Duodenal mucosa (tissue), 2 donors: ENCODE data around the gene ABCA1.
"Not testable (repeated sequence)": the region's sequence is repeated elsewhere in the genome, so short reads cannot be mapped to it uniquely, and the experiment has no call there.

Experiments used
- H3K27ac ChIP-seq: one replicate; pipeline ENCODE4 v1.7.0; 2013; ENCODE audit warnings: low read depth, low read length
- H3K27me3 ChIP-seq, 2 donors: one replicate each; pipeline ENCODE4 v1.7.0; 2013; ENCODE audit warnings: low read length in 2 of 2, control low read depth in 1 of 2; ENCODE audit not compliant: insufficient read depth in 2 of 2, control insufficient read depth in 1 of 2
- H3K36me3 ChIP-seq, 2 donors: one replicate each; pipeline ENCODE4 v1.7.0; 2013; ENCODE audit warnings: low read length in 2 of 2, control low read depth in 1 of 2; ENCODE audit not compliant: insufficient read depth in 2 of 2, control insufficient read depth in 1 of 2
- H3K4me1 ChIP-seq, 2 donors: one replicate each; pipeline ENCODE4 v1.7.0; 2013; ENCODE audit warnings: low read length in 2 of 2, control low read depth in 1 of 2; ENCODE audit not compliant: insufficient read depth in 2 of 2, control insufficient read depth in 1 of 2
- H3K4me3 ChIP-seq, 2 donors: one replicate each; pipeline ENCODE4 v1.7.0; 2013; ENCODE audit warnings: low read length in 2 of 2, low read depth in 1 of 2
- H3K9ac ChIP-seq, 2 donors: one replicate each; pipeline ENCODE4 v1.7.0; 2013; ENCODE audit warnings: low read length in 2 of 2, low read depth in 1 of 2
- H3K9me3 ChIP-seq, 2 donors: one replicate each; pipeline ENCODE4 v1.7.0; 2013; ENCODE audit warnings: low read length in 2 of 2, control low read depth in 1 of 2; ENCODE audit not compliant: control insufficient read depth in 1 of 2

The ABCA1 gene

GRCh38 chr9:104906441-104907277 lies 21.3 kb downstream of the ABCA1 start:
- Histone ChIP-seq H3K36me3 (peaks cover 0 to under 1% of the 10 kb centered on the region in 2 donors), H3K9ac (no peak overlapping the region), H3K4me1 (peaks cover 0 to 18% of the 10 kb centered on the region in 2 donors), H3K4me3 (no peak overlapping the region), H3K27me3 (no peaks in the 10 kb centered on the region), H3K9me3 (no peaks in the 10 kb centered on the region), H3K27ac (no peak overlapping the region)

GRCh38 chr9:104905931-104906330 lies 22.0 kb downstream of the ABCA1 start:
- H3K27me3 ChIP-seq, result no peaks in the 10 kb centered on the region
- H3K4me3 ChIP-seq, result no peak overlapping the region
- H3K9ac ChIP-seq, result no peak overlapping the region
- peaks cover 0 to 4% of the 10 kb centered on the region in 2 donors for H3K36me3 ChIP-seq
- peaks cover 0 to 18% of the 10 kb centered on the region in 2 donors for H3K4me1 ChIP-seq
- no peaks in the 10 kb centered on the region for H3K9me3 ChIP-seq
- H3K27ac ChIP-seq, result no peak overlapping the region

- H3K27me3 ChIP-seq, result no peaks in the 10 kb centered on the region
- H3K9me3 ChIP-seq, result no peaks in the 10 kb centered on the region
- peaks cover 0 to 22% of the 10 kb centered on the region in 2 donors for H3K4me1 ChIP-seq
- no peak overlapping the region for H3K9ac ChIP-seq
- peaks cover 0 to 4% of the 10 kb centered on the region in 2 donors for H3K36me3 ChIP-seq
- no peak overlapping the region for H3K27ac ChIP-seq
- H3K4me3 ChIP-seq, result no peak overlapping the region
These were observed 22.6 kb downstream of the ABCA1 start for GRCh38 chr9:104905153-104905901.

GRCh38 chr9:104903609-104904008 lies 24.3 kb downstream of the ABCA1 start:
- no peaks in the 10 kb centered on the region for H3K9me3 ChIP-seq
- H3K36me3 ChIP-seq, result peaks cover 0 to 4% of the 10 kb centered on the region in 2 donors
- H3K9ac ChIP-seq, result no peak overlapping the region
- no peaks in the 10 kb centered on the region for H3K27me3 ChIP-seq
- H3K4me3 ChIP-seq, result no peak overlapping the region
- H3K4me1 ChIP-seq, result peaks cover 4 to 23% of the 10 kb centered on the region in 2 donors
- H3K27ac ChIP-seq, result no peak overlapping the region

- Histone ChIP-seq H3K9me3 (no peaks in the 10 kb centered on the region), H3K36me3 (peaks cover 0 to 4% of the 10 kb centered on the region in 2 donors), H3K4me1 (peaks cover 4 to 10% of the 10 kb centered on the region in 2 donors), H3K27me3 (no peaks in the 10 kb centered on the region), H3K4me3 (no peak overlapping the region), H3K9ac (no peak overlapping the region), H3K27ac (no peak overlapping the region)
These were observed 27.1 kb downstream of the ABCA1 start for GRCh38 chr9:104900871-104901270.

GRCh38 chr9:104900324-104900723 lies 27.6 kb downstream of the ABCA1 start:
- Histone ChIP-seq H3K36me3 (peaks cover 0 to 4% of the 10 kb centered on the region in 2 donors), H3K9me3 (no peaks in the 10 kb centered on the region), H3K27ac (no peak overlapping the region), H3K4me3 (peak overlapping the region in 1 of 2 donors; percentile 4), H3K9ac (no peak overlapping the region), H3K4me1 (peaks cover 4 to 10% of the 10 kb centered on the region in 2 donors), H3K27me3 (no peaks in the 10 kb centered on the region)

- no peaks in the 10 kb centered on the region for H3K27me3 ChIP-seq
- H3K9me3 ChIP-seq, result no peaks in the 10 kb centered on the region
- H3K4me1 ChIP-seq, result peaks cover 4 to 10% of the 10 kb centered on the region in 2 donors
- peak overlapping the region in 1 of 2 donors; percentile 4 for H3K4me3 ChIP-seq
- no peak overlapping the region for H3K27ac ChIP-seq
- H3K9ac ChIP-seq, result no peak overlapping the region
- peaks cover 0 to 4% of the 10 kb centered on the region in 2 donors for H3K36me3 ChIP-seq
These were observed 28.2 kb downstream of the ABCA1 start for GRCh38 chr9:104899759-104900247.

- H3K9me3 ChIP-seq, H3K4me3 ChIP-seq, H3K27me3 ChIP-seq, H3K27ac ChIP-seq, H3K9ac ChIP-seq: not testable (repeated sequence)
- Histone ChIP-seq H3K4me1 (peaks cover 4 to 10% of the 10 kb centered on the region in 2 donors), H3K36me3 (peaks cover 0 to 11% of the 10 kb centered on the region in 2 donors)
These were observed 29.6 kb downstream of the ABCA1 start for GRCh38 chr9:104898376-104898775.

GRCh38 chr9:104896131-104896530 lies 31.8 kb downstream of the ABCA1 start:
- Histone ChIP-seq H3K27ac (no peak overlapping the region), H3K9ac (no peak overlapping the region), H3K4me1 (peaks cover 4 to 10% of the 10 kb centered on the region in 2 donors), H3K36me3 (peaks cover 0 to 7% of the 10 kb centered on the region in 2 donors), H3K4me3 (no peak overlapping the region), H3K9me3 (no peaks in the 10 kb centered on the region), H3K27me3 (no peaks in the 10 kb centered on the region)

- H3K4me1 ChIP-seq, result peaks cover 4 to 9% of the 10 kb centered on the region in 2 donors
- no peak overlapping the region for H3K9ac ChIP-seq
- H3K9me3 ChIP-seq, result no peaks in the 10 kb centered on the region
- peaks cover 0 to 7% of the 10 kb centered on the region in 2 donors for H3K36me3 ChIP-seq
- no peak overlapping the region for H3K4me3 ChIP-seq
- H3K27ac ChIP-seq, result no peak overlapping the region
- H3K27me3 ChIP-seq, result no peaks in the 10 kb centered on the region
These were observed 32.4 kb downstream of the ABCA1 start for GRCh38 chr9:104895572-104895971.
